HCT116 (cell line): Measurements from ENCODE around the gene CRACR2A. TPM values are rescaled to one million over a fixed set of nuclear protein-coding genes. Genes with fewer than 3 reads are reported as not detected.

Source experiments
- ATAC-seq: fragments of 200-7000 bp; cut with Tn5 transposase; 2 replicates; pipeline ENCODE4 v1.9.1; 2020; ENCODE audit warnings: mild to moderate bottlenecking, moderate library complexity
- BruUV-seq: library from RNA; stranded (reverse); fragments of 400-500 nt; replicated peaks from 2 replicates; lab custom pipeline; 2021; lab: Mats Ljungman, UMichigan
- CTCF ChIA-PET: fragments of 300-600 bp; sonication (Branson Sonifier 250); formaldehyde crosslinking; loops from one replicate; lab custom pipeline; 2021; ENCODE audit warnings: antibody characterized with exemption; lab: Charles Lee
- POLR2A ChIA-PET: fragments of 300-600, 350-600 bp; sonication (Branson Sonifier 250); formaldehyde crosslinking; loops from one replicate; lab custom pipeline; 2021; ENCODE audit warnings: antibody characterized with exemption; lab: Charles Lee
- RAD21 ChIA-PET, 2 experiments: fragments of 300-600 bp; sonication (Branson Sonifier 250); formaldehyde crosslinking; loops; one replicate each; lab custom pipeline; 2023; ENCODE audit warnings: low total read pairs in 2 of 2; ENCODE audit not compliant: uncharacterized antibody in 2 of 2, unreplicated experiment in 2 of 2, low non-redundant PET in 1 of 2; lab: Charles Lee
- DNase-seq: peaks from one replicate; pipeline ENCODE4 v3.0.0-alpha.2; 2010; ENCODE audit warnings: low read depth, low spot score
- H2AFZ ChIP-seq: fragments of 200-600 bp; shearing (Covaris generic), sonication (generic); 2 replicates; pipeline ENCODE4 v1.6.1; 2017; ENCODE audit warnings: low read depth, mixed run types, mixed read lengths, antibody characterized with exemption, low read length; ENCODE audit not compliant: poor library complexity, severe bottlenecking
- H3K27ac ChIP-seq: 2 replicates; pipeline ENCODE4 v1.5.1; 2012; ENCODE audit warnings: low read depth, low read length
- H3K27me3 ChIP-seq: fragments of 200-600 bp; sonication (generic); 2 replicates; pipeline ENCODE4 v1.6.1; 2016; ENCODE audit warnings: mixed run types, low read length, mixed read lengths; ENCODE audit not compliant: insufficient read depth
- H3K36me3 ChIP-seq, 2 experiments: fragments of 200-500 bp in 1 of 2; fragments of 200-600 bp in 1 of 2; sonication (Bioruptor generic) in 1 of 2; sonication (generic) in 1 of 2; 2 replicates each; pipeline versions ENCODE4 v1.5.1 to v1.6.1; 2014 to 2016; ENCODE audit warnings: low read length in 2 of 2, inconsistent platforms in 1 of 2, mixed read lengths in 1 of 2, mixed run types in 1 of 2; ENCODE audit not compliant: insufficient read depth in 2 of 2, control insufficient read depth in 1 of 2
- H3K4me1 ChIP-seq, 2 experiments: fragments of 200-600 bp in 1 of 2; sonication (generic) in 1 of 2; 2 replicates each; pipeline versions ENCODE4 v1.5.1 to v1.6.1; 2012 to 2017; ENCODE audit warnings: low read length in 2 of 2, inconsistent platforms in 1 of 2, mild to moderate bottlenecking in 1 of 2, mixed read lengths in 1 of 2, mixed run types in 1 of 2, moderate library complexity in 1 of 2; ENCODE audit not compliant: insufficient read depth in 2 of 2, control insufficient read depth in 1 of 2
- H3K4me2 ChIP-seq: fragments of 200-600 bp; sonication (generic); 2 replicates; pipeline ENCODE4 v1.6.1; 2017; ENCODE audit warnings: mixed run types, low read length, mixed read lengths
- H3K4me3 ChIP-seq, 2 experiments: fragments of 200-600 bp in 1 of 2; sonication (generic) in 1 of 2; replicated peaks in 1 of 2; 2 replicates each; pipeline ENCODE4 v1.5.1; 2011 to 2016; ENCODE audit warnings: low read length in 2 of 2, control low read depth in 1 of 2, low read depth in 1 of 2, mild to moderate bottlenecking in 1 of 2, mixed read lengths in 1 of 2, mixed run types in 1 of 2
- H3K79me2 ChIP-seq: fragments of 200-600 bp; sonication (generic); 2 replicates; pipeline ENCODE4 v1.6.1; 2017; ENCODE audit warnings: mild to moderate bottlenecking, mixed run types, low read length, moderate library complexity, mixed read lengths; ENCODE audit not compliant: insufficient read depth
- H3K9ac ChIP-seq: fragments of 200-600 bp; sonication (generic); 2 replicates; pipeline ENCODE4 v1.6.1; 2016; ENCODE audit warnings: low read length, mixed read lengths
- H3K9me2 ChIP-seq: fragments of 200-600 bp; sonication (generic), shearing (Covaris generic); 2 replicates; pipeline ENCODE4 v1.6.1; 2017; ENCODE audit warnings: mixed run types, mild to moderate bottlenecking, moderate library complexity; ENCODE audit not compliant: insufficient read depth
- H3K9me3 ChIP-seq, 2 experiments: fragments of 200-500 bp in 1 of 2; fragments of 200-600 bp in 1 of 2; sonication (Bioruptor generic) in 1 of 2; sonication (generic) in 1 of 2; 2 replicates each; pipeline ENCODE4 v1.6.1; 2014 to 2017; ENCODE audit warnings: low read length in 2 of 2, mixed read lengths in 2 of 2, inconsistent platforms in 1 of 2, low read depth in 1 of 2, mild to moderate bottlenecking in 1 of 2, mixed run types in 1 of 2, moderate library complexity in 1 of 2; ENCODE audit not compliant: control insufficient read depth in 1 of 2, insufficient read depth in 1 of 2
- H4K20me1 ChIP-seq: fragments of 200-600 bp; sonication (generic), shearing (Covaris generic); 2 replicates; pipeline ENCODE4 v1.6.1; 2017; ENCODE audit warnings: mixed run types, mild to moderate bottlenecking, moderate library complexity; ENCODE audit not compliant: insufficient read depth
- CEBPB ChIP-seq: IDR thresholded peaks from 2 replicates; pipeline ENCODE4 v1.6.1; 2012; ENCODE audit warnings: low read depth
- CTCF ChIP-seq, 3 experiments: fragments of 200-600 bp in 1 of 3; sonication (generic) in 1 of 3; IDR thresholded peaks in 2 of 3; conservative IDR thresholded peaks in 1 of 3; 2 replicates each; pipeline ENCODE4 v1.5.1; 2012 to 2017; ENCODE audit warnings: low read depth in 2 of 3, low read length in 2 of 3, antibody characterized with exemption in 1 of 3, borderline replicate concordance in 1 of 3, control low read depth in 1 of 3, mild to moderate bottlenecking in 1 of 3, mixed read lengths in 1 of 3, mixed run types in 1 of 3, moderate library complexity in 1 of 3; ENCODE audit not compliant: insufficient read depth in 1 of 3
- EGR1 ChIP-seq: IDR thresholded peaks from 2 replicates; pipeline ENCODE4 v1.6.1; 2012; ENCODE audit warnings: low read depth
- ELF1 ChIP-seq: IDR thresholded peaks from 2 replicates; pipeline ENCODE4 v1.6.1; 2012; ENCODE audit warnings: low read depth, borderline replicate concordance
- EZH2 ChIP-seq: fragments of 200-600 bp; sonication (generic); IDR thresholded peaks from 2 replicates; pipeline ENCODE4 v1.6.1; 2017; ENCODE audit warnings: antibody characterized with exemption, mixed run types
- EZH2phosphoT487 ChIP-seq: fragments of 200-600 bp; IDR thresholded peaks from 2 replicates; pipeline ENCODE4 v1.6.1; 2018; ENCODE audit warnings: antibody characterized with exemption, borderline replicate concordance
- MAX ChIP-seq: IDR thresholded peaks from 2 replicates; pipeline ENCODE4 v1.6.1; 2012
- POLR2A ChIP-seq: IDR thresholded peaks from 2 replicates; pipeline ENCODE4 v1.7.0; 2011; ENCODE audit warnings: borderline replicate concordance; ENCODE audit not compliant: insufficient read depth, insufficient read length; ENCODE audit errors: extremely low read depth
- REST ChIP-seq: IDR thresholded peaks from 2 replicates; pipeline ENCODE4 v1.6.1; 2012; ENCODE audit warnings: low read depth
- SIN3A ChIP-seq: IDR thresholded peaks from 2 replicates; pipeline ENCODE4 v1.6.1; 2012; ENCODE audit warnings: low read depth
- ZNF274 ChIP-seq: fragments of 200-500 bp; sonication (Bioruptor generic); IDR thresholded peaks from 2 replicates; pipeline ENCODE4 v1.6.1; 2014; ENCODE audit warnings: mild to moderate bottlenecking, low read depth, low read length, inconsistent platforms
- intact Hi-C: fragments of 100-400 bp; cut with micrococcal nuclease; formaldehyde crosslinking; loops from 2 replicates; pipeline ENCODE4 v1.10.0; 2022
- total RNA-seq: library from RNA; stranded (reverse); gene quantifications from one replicate; pipeline ENCODE4 v1.2.1, GENCODE V29; 2021; ENCODE audit not compliant: unreplicated experiment

Gene CRACR2A
- total RNA-seq, 1 experiment from 2014 or later, result 18.4 TPM

- Histone ChIP-seq H3K9me2 (no peaks in the 10 kb centered on the region), H3K4me3 (no peak overlapping the region), H4K20me1 (no peaks in the 10 kb centered on the region), H3K9me3 (0 out of 4 replicates have a peak, but pooled peaks cover 0 to 3% of the 10 kb centered on the region in 2 experiments), H3K4me1 (no peaks in the 10 kb centered on the region), H3K9ac (no peak overlapping the region), H3K27me3 (peaks cover 11% of the 10 kb centered on the region; the same call in 1 of the 2 replicates), H2AFZ (no peak overlapping the region)
- DNase-seq (no peak), ATAC-seq (no peak)
- no TSS peak for BruUV-seq
- intact Hi-C loops, result no loop called here
- POLR2A ChIA-PET, result no interaction called here
- TF ChIP-seq ELF1 (no peak), SIN3A (no peak), MAX (no peak), CEBPB (no peak), REST (no peak), CTCF (IDR thresholded peaks at IDR 0.05 in 2 of 3, conservative IDR thresholded peaks at IDR 0.05 in 1 of 3; ENCODE audit: borderline replicate concordance in 1 of 3, insufficient read depth in 1 of 3, low read depth in 2 of 3, low read length in 2 of 3) (no peak), EZH2 (no peak), ZNF274 (no peak), EZH2phosphoT487 (no peak), POLR2A (no peak), EGR1 (no peak)
- TF ChIP-seq, all 23 proteins: peak for 0
- H3K4me2 ChIP-seq, result no peak overlapping the region
- CTCF ChIA-PET, result no interaction called here
- RAD21 ChIA-PET, result no interaction called here
- no peaks in the 10 kb centered on the region for H3K36me3 ChIP-seq
- no peak overlapping the region for H3K27ac ChIP-seq
- no peaks in the 10 kb centered on the region for H3K79me2 ChIP-seq
Measured at GRCh38 chr12:3579446-3580093, 173.3 kb downstream of the CRACR2A start.
